Endothelial cell (in vitro differentiated cells): ENCODE results near the gene PRAMEF17. TPM values are rescaled to one million over a fixed set of nuclear protein-coding genes. Genes with fewer than 3 reads are reported as not detected.
"Not testable (repeated sequence)": the region's sequence is repeated elsewhere in the genome, so short reads cannot be mapped to it uniquely, and the experiment has no call there.

ENCODE experiments used
- DNase-seq: peaks from one replicate; pipeline ENCODE4 v3.0.0; 2021; ENCODE audit warnings: low spot score
- H3K27ac Mint-ChIP-seq: one replicate; pipeline ENCODE4 v1.8.0; 2021; ENCODE audit warnings: mixed read lengths, inconsistent platforms; ENCODE audit not compliant: unreplicated experiment
- H3K27me3 Mint-ChIP-seq: one replicate; pipeline ENCODE4 v1.8.0; 2021; ENCODE audit warnings: mild to moderate bottlenecking, moderate library complexity, mixed read lengths, inconsistent platforms; ENCODE audit not compliant: unreplicated experiment
- H3K36me3 Mint-ChIP-seq: one replicate; pipeline ENCODE4 v1.8.0; 2021; ENCODE audit warnings: mild to moderate bottlenecking, low read depth, mixed read lengths, inconsistent platforms; ENCODE audit not compliant: unreplicated experiment
- H3K4me1 Mint-ChIP-seq: one replicate; pipeline ENCODE4 v1.8.0; 2021; ENCODE audit warnings: mild to moderate bottlenecking, mixed read lengths, inconsistent platforms; ENCODE audit not compliant: unreplicated experiment
- H3K4me3 Mint-ChIP-seq: one replicate; pipeline ENCODE4 v1.8.0; 2021; ENCODE audit warnings: mild to moderate bottlenecking, mixed read lengths, inconsistent platforms; ENCODE audit not compliant: unreplicated experiment
- H3K9me3 Mint-ChIP-seq: one replicate; pipeline ENCODE4 v1.8.0; 2021; ENCODE audit warnings: mixed read lengths, inconsistent platforms; ENCODE audit not compliant: unreplicated experiment
- CTCF ChIP-seq: fragments of 200-600 bp; sonication (generic); IDR thresholded peaks from one replicate; pipeline ENCODE4 v1.5.0; 2021; ENCODE audit warnings: antibody characterized with exemption; ENCODE audit not compliant: unreplicated experiment
- total RNA-seq: library from RNA; stranded (reverse); fragmentation: NEBNext Ultra II Directional; extraction: Animal tissue kit (Norgen Biotek cat#: 25700); gene quantifications from one replicate; pipeline ENCODE4 v1.2.1, GENCODE V29; 2021; ENCODE audit not compliant: unreplicated experiment

The PRAMEF17 gene
- total RNA-seq, 1 donor from 2014 or later, result not detected

DNA sequence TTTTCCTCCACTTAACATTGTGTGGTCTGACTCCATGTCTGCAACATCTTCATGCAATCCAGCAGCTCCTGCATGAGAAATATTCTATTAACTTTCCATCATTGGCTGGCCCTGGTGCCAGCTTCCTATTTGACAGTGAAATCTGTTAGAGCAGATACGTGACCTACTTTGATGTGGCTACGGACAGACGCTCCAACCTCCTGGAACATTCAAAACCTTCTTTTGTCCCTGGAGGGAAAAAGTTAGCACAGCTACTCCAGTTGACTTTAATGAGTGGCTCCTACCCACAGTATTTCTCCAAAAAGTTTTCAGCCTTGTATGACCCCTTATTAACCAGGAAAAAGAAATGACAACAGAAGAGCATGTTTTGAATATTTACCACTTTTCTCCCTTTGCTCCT lies 42.8 kb downstream of the PRAMEF17 start:
- Mint-ChIP-seq H3K27ac (no peak overlapping the region), H3K4me1 (no peaks in the 10 kb centered on the region), H3K9me3 (peaks cover 27% of the 10 kb centered on the region), H3K27me3 (peaks cover 2% of the 10 kb centered on the region), H3K36me3 (peaks cover 4% of the 10 kb centered on the region), H3K4me3 (no peak overlapping the region)
- no peak for TF ChIP-seq CTCF
- no peak for DNase-seq

- H3K9me3 Mint-ChIP-seq, result peaks cover 36% of the 10 kb centered on the region
Measured at GRCh38 chr1:13433694-13434358, 44.4 kb downstream of the PRAMEF17 start.

DNA sequence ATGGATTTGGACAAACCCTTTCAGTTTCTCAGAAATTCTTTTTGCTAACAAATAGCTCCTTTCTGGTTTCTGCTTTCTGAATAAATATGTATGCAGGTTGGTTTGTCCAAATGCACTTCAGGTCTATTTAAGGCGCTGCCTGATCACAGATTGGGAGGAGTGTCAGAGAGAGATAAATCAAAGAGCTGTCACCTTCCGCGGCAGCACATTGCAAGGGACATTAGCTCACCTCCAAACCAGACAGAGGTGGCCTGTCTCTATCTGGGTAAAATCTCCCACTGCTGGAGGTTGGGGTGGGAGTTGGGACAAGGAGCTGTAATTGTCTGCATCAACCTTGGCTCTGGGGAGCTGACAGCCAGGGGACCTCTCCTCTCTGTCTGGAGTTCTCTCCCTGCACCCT lies 46.0 kb downstream of the PRAMEF17 start:
- Mint-ChIP-seq H3K9me3 (peaks cover 32% of the 10 kb centered on the region), H3K4me3 (no peak overlapping the region), H3K27ac (no peak overlapping the region), H3K4me1 (no peaks in the 10 kb centered on the region), H3K36me3 (peaks cover 10% of the 10 kb centered on the region), H3K27me3 (peaks cover 2% of the 10 kb centered on the region)
- TF ChIP-seq CTCF, result no peak
- DNase-seq, result no peak

More at GRCh38 chr1:13433694-13434358, 44.4 kb downstream of the PRAMEF17 start:
- peaks cover 10% of the 10 kb centered on the region for H3K36me3 Mint-ChIP-seq
- not testable (repeated sequence) for H3K27me3 Mint-ChIP-seq, DNase-seq, H3K27ac Mint-ChIP-seq, H3K4me3 Mint-ChIP-seq, H3K4me1 Mint-ChIP-seq

DNA sequence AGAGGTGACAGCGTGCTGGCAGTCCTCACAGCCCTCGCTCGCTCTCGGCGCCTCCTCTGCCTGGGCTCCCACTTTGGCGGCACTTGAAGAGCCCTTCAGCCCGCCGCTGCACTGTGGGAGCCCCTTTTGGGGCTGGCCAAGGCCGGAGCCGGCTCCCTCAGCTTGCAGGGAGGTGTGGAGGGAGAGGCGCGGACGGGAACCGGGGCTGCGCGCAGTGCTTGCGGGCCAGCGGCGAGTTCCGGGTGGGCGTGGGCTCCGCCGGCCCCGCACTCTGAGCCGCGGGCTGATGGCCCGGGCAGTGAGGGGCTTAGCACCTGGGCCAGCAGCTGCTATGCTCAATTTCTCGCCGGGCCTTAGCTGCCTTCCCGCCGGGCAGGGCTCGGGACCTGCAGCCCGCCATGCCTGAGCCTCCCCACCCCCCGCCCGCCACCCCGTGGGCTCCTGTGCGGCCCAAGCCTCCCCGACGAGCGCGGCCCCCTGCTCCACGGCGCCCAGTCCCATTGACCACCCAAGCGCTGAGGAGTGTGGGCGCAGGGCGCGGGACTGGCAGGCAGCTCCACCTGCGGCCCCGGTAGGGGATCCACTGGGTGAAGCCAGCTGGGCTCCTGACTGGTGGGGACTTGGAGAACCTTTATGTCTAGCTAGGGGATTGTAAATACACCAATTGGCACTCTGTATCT lies 49.8 kb downstream of the PRAMEF17 start:
- H3K27ac Mint-ChIP-seq, H3K4me1 Mint-ChIP-seq, H3K4me3 Mint-ChIP-seq, DNase-seq, H3K27me3 Mint-ChIP-seq, H3K36me3 Mint-ChIP-seq: not testable (repeated sequence)
- H3K9me3 Mint-ChIP-seq, result peaks cover 29% of the 10 kb centered on the region

Other genes starting within 250 kb of the PRAMEF17 start
- not detected for gene PRAMEF26, start 233.6 kb upstream of the PRAMEF17 start, total RNA-seq
- gene HNRNPCL4, start 224.0 kb upstream of the PRAMEF17 start, total RNA-seq, result not detected
- not detected for gene PRAMEF9, start 217.8 kb upstream of the PRAMEF17 start, total RNA-seq
- not detected for gene PRAMEF13, start 188.2 kb upstream of the PRAMEF17 start, total RNA-seq
- gene PRAMEF18, start 163.5 kb upstream of the PRAMEF17 start, total RNA-seq, result not detected
- gene PRAMEF5, start 135.4 kb upstream of the PRAMEF17 start, total RNA-seq, result not detected
- gene PRAMEF8, start 104.5 kb upstream of the PRAMEF17 start, total RNA-seq, result not detected
- gene PRAMEF33, start 86.1 kb upstream of the PRAMEF17 start, total RNA-seq, result not detected
- gene PRAMEF15, start 74.1 kb upstream of the PRAMEF17 start, total RNA-seq, result not detected
- gene PRAMEF14, start 42.5 kb upstream of the PRAMEF17 start, total RNA-seq, result not detected
- gene PRAMEF19, start 17.7 kb upstream of the PRAMEF17 start, total RNA-seq, result not detected
- gene PRAMEF20, start 20.8 kb downstream of the PRAMEF17 start, total RNA-seq, result not detected
- gene LRRC38, start 124.4 kb downstream of the PRAMEF17 start, total RNA-seq, result not detected
- 4.3 TPM for gene PDPN, start 194.2 kb downstream of the PRAMEF17 start, total RNA-seq